ENCODE measurements around the gene CYP2C18.

Gene CYP2C18

DNA sequence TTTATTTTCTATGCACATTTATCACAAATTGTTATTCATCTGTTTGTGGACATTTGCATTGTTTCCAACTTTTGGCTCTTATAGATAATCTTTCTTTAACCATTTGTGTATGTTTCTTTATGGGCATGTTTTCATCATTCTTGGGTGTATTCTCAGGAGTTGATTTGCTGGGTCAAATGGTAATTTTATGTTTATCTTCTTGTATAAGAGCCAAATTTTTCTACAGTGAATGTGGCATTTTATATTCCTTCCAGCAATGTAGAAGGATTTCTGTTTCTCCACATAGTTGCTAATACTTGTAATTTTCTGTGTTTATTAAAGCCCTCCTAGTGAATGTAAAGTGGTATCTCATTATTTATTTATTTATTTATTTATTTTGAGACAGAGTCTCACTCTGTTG, 100.7 kb downstream of the CYP2C18 start:
- no peak overlapping the region for H3K4me3 ChIP-seq (ENCODE audit: low read length)
- DNase-seq (ENCODE audit: low read depth): no peak
- TF ChIP-seq, protein P1, sequence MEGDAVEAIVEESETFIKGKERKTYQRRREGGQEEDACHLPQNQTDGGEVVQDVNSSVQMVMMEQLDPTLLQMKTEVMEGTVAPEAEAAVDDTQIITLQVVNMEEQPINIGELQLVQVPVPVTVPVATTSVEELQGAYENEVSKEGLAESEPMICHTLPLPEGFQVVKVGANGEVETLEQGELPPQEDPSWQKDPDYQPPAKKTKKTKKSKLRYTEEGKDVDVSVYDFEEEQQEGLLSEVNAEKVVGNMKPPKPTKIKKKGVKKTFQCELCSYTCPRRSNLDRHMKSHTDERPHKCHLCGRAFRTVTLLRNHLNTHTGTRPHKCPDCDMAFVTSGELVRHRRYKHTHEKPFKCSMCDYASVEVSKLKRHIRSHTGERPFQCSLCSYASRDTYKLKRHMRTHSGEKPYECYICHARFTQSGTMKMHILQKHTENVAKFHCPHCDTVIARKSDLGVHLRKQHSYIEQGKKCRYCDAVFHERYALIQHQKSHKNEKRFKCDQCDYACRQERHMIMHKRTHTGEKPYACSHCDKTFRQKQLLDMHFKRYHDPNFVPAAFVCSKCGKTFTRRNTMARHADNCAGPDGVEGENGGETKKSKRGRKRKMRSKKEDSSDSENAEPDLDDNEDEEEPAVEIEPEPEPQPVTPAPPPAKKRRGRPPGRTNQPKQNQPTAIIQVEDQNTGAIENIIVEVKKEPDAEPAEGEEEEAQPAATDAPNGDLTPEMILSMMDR (conservative IDR thresholded peaks at IDR 0.05; ENCODE audit: low read depth, low read length): no peak

DNA sequence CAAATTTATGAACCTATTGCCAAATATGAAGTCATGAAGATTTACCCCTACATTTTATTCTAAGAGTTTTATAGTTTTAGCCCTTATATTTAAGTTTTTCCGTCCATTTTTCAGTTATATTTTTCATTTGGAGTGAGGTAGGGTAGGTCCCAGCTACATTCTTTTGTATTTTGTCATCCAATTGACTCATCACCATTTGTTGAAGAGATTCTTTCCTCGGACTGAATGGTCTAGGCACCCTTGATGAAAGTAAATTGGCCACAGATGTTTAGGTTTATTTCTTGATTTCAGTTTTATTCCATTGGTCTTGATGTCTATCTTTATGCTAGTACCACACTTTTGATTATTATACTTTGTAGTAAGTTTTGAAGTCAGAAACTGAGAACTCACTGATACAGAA, 101.7 kb downstream of the CYP2C18 start:
- TF ChIP-seq, protein P1 (conservative IDR thresholded peaks at IDR 0.05; ENCODE audit: low read depth, low read length): no peak
- no peak for DNase-seq (ENCODE audit: low read depth)
- no peak overlapping the region for H3K4me3 ChIP-seq (ENCODE audit: low read length)
